Measurements from ENCODE around the gene VIT.

VIT gene

GRCh38 chr2:36696533-36696932, at the start of gene VIT:
Gene VIT, plus strand, starts transcription at chr2:36696707. Its CDS starts 19,664 bp downstream, at chr2:36716371.
- no peak for DNase-seq (ENCODE audit: extremely low read depth in 1 of 2, low read depth in 1 of 2)

GRCh38 chr2:36650031-36650829, 46.3 kb upstream of the VIT start:
- no peak for DNase-seq (ENCODE audit: extremely low read depth in 1 of 2, low read depth in 1 of 2)

GRCh38 chr2:36653155-36653554, 43.4 kb upstream of the VIT start:
- no peak for DNase-seq (ENCODE audit: extremely low read depth in 1 of 2, low read depth in 1 of 2)

GRCh38 chr2:36653967-36654694, 42.4 kb upstream of the VIT start:
- no peak for DNase-seq (ENCODE audit: extremely low read depth in 1 of 2, low read depth in 1 of 2)

- DNase-seq (ENCODE audit: extremely low read depth in 1 of 2, low read depth in 1 of 2), result no peak
Observed at GRCh38 chr2:36655453-36655852, 41.1 kb upstream of the VIT start.

- DNase-seq (ENCODE audit: extremely low read depth in 1 of 2, low read depth in 1 of 2), result no peak
Observed at GRCh38 chr2:36657703-36658102, 38.8 kb upstream of the VIT start.

- DNase-seq (ENCODE audit: extremely low read depth in 1 of 2, low read depth in 1 of 2), result no peak
Observed at GRCh38 chr2:36658277-36658748, 38.2 kb upstream of the VIT start.

- no peak for DNase-seq (ENCODE audit: extremely low read depth in 1 of 2, low read depth in 1 of 2)
Observed at GRCh38 chr2:36659218-36659617, 37.3 kb upstream of the VIT start.

- DNase-seq (ENCODE audit: extremely low read depth in 1 of 2, low read depth in 1 of 2), result no peak
Observed at GRCh38 chr2:36659872-36660312, 36.6 kb upstream of the VIT start.

GRCh38 chr2:36662638-36663037, 33.9 kb upstream of the VIT start:
- no peak for DNase-seq (ENCODE audit: extremely low read depth in 1 of 2, low read depth in 1 of 2)

- no peak for DNase-seq (ENCODE audit: extremely low read depth in 1 of 2, low read depth in 1 of 2)
Observed at GRCh38 chr2:36663295-36663694, 33.2 kb upstream of the VIT start.

GRCh38 chr2:36663851-36664695, 32.4 kb upstream of the VIT start:
- DNase-seq (ENCODE audit: extremely low read depth in 1 of 2, low read depth in 1 of 2), result no peak

- no peak for DNase-seq (ENCODE audit: extremely low read depth in 1 of 2, low read depth in 1 of 2)
Observed at GRCh38 chr2:36664696-36665076, 31.8 kb upstream of the VIT start.

GRCh38 chr2:36667931-36668330, 28.6 kb upstream of the VIT start:
- DNase-seq (ENCODE audit: extremely low read depth in 1 of 2, low read depth in 1 of 2), result no peak

- no peak for DNase-seq (ENCODE audit: extremely low read depth in 1 of 2, low read depth in 1 of 2)
Observed at GRCh38 chr2:36670881-36671595, 25.5 kb upstream of the VIT start.

- no peak for DNase-seq (ENCODE audit: extremely low read depth in 1 of 2, low read depth in 1 of 2)
Observed at GRCh38 chr2:36671731-36672130, 24.8 kb upstream of the VIT start.

GRCh38 chr2:36672199-36672598, 24.3 kb upstream of the VIT start:
- no peak for DNase-seq (ENCODE audit: extremely low read depth in 1 of 2, low read depth in 1 of 2)

- DNase-seq (ENCODE audit: extremely low read depth in 1 of 2, low read depth in 1 of 2), result no peak
Observed at GRCh38 chr2:36675579-36676282, 20.8 kb upstream of the VIT start.

GRCh38 chr2:36676364-36676763, 20.1 kb upstream of the VIT start:
- no peak for DNase-seq (ENCODE audit: extremely low read depth in 1 of 2, low read depth in 1 of 2)

- DNase-seq (ENCODE audit: extremely low read depth in 1 of 2, low read depth in 1 of 2), result no peak
Observed at GRCh38 chr2:36677386-36677785, 19.1 kb upstream of the VIT start.
